ENCODE measurements around the gene RRP9.

Gene RRP9

DNA sequence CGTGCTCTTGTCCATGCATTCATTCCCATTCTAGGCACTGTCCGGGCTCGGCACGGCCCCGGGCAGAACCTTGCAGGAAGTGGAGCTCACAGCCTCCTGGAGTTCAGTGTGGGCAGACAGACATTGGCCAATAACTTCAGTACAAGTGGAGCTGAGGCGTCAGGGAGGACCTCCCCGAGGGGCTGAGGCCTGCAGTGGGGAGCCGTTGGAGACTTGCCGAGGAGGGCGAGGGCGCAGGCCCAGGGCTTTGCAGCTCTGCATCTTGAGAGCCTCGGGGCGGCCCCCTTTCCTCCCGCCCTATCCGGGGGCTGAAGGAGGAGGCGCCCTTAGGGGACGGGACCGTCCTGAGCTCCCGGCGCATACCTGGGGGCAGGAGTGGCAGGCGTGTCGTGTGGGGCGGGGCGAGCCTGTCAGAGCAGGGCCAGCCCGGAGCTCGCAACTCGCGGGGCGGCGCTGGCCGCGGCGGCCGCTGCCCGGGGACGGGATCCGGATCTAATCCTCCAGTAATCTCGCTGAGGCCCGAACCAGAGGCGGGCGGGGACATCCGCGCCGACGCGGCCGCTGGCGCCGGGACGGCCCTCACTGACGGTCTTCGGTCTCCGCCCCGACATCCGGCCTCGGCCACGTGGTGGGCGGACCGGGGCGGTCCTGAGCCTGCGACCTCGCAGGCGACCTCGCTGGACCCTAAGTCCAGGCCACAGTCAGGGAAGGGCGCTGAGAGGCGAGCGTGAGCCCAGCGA, 41.3 kb upstream of the RRP9 start, which contains the start of gene ACY1:
TSS of gene ACY1 (plus strand) at position 698 of the 740 bp plus-strand sequence. CDS start 530 bp downstream, outside the sequence.
- Histone ChIP-seq H3K9ac (ENCODE audit: low read depth in 1 of 2, low read length in 2 of 2) (peak within 1 kb of the TSS; percentile 74 to 80), H3K4me3 (ENCODE audit: low read length in 2 of 2) (peak within 1 kb of the TSS; percentile 64 to 95), H3K9me3 (ENCODE audit: control insufficient read depth in 2 of 2, low read length in 2 of 2) (no peaks in the 10 kb centered on the region), H3K36me3 (ENCODE audit: control insufficient read depth in 2 of 2, insufficient read depth in 2 of 2, low read length in 2 of 2) (no peaks in the 10 kb centered on the region), H3K27me3 (ENCODE audit: control insufficient read depth in 2 of 2, insufficient read depth in 2 of 2, low read length in 2 of 2) (no peaks in the 10 kb centered on the region), H3K27ac (ENCODE audit: low read depth in 2 of 2, low read length in 2 of 2) (peak within 1 kb of the TSS; percentile 97 to 100), H3K4me1 (ENCODE audit: control insufficient read depth in 2 of 2, insufficient read depth in 2 of 2, low read length in 2 of 2) (peaks cover 44 to 45% of the 10 kb centered on the region in 2 donors)

DNA sequence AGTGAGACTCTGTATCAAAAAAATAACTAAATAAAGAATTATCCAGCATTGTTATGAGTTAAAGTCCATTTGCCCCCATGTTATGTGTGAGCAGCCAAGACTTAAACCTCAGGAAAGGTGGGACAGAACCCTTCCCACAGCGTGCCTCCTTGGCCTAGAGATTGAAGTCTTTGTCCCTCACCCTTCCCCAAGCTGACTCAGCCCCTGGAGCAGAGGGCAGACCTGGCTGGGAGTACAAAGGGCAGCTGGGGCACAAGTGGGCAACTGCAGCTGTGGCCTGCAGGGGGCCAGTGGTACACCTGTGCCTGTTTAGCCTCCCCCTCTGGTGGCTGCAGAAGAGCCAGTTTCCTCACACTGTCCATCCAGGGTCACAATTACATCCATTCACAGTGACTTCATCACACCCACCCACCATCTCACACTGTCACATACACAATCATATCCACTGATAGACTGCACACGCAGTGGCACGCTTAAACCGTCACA, 40.7 kb upstream of the RRP9 start:
- Histone ChIP-seq H3K4me3 (ENCODE audit: low read length in 2 of 2) (peak overlapping the region; percentile 64 to 95), H3K4me1 (ENCODE audit: control insufficient read depth in 2 of 2, insufficient read depth in 2 of 2, low read length in 2 of 2) (peaks cover 44 to 45% of the 10 kb centered on the region in 2 donors), H3K27me3 (ENCODE audit: control insufficient read depth in 2 of 2, insufficient read depth in 2 of 2, low read length in 2 of 2) (no peaks in the 10 kb centered on the region), H3K9ac (ENCODE audit: low read depth in 1 of 2, low read length in 2 of 2) (peak overlapping the region; percentile 74 to 80), H3K27ac (ENCODE audit: low read depth in 2 of 2, low read length in 2 of 2) (peak overlapping the region; percentile 97 to 100), H3K9me3 (ENCODE audit: control insufficient read depth in 2 of 2, low read length in 2 of 2) (no peaks in the 10 kb centered on the region), H3K36me3 (ENCODE audit: control insufficient read depth in 2 of 2, insufficient read depth in 2 of 2, low read length in 2 of 2) (no peaks in the 10 kb centered on the region)

DNA sequence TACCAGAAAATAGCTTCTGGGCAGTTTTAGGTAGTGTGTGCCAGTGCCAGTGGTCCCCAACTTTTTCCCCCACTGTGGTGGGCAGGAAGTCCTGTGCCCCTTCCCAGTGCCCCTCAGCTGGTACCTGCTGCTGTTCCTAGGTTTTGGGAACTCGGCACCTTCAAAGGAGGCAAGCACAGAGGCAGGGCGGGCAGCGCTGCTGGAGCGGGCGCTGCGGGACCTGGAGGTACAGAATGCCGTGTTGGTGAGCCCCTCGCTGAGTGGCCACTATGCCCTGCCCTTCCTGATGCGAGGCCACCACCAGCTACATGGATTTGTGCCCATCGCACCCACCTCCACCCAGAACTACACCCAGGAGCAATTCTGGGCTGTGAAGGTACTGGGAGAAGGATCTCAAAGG, 38.5 kb upstream of the RRP9 start:
- no peak overlapping the region for H3K9ac ChIP-seq (ENCODE audit: low read depth in 1 of 2, low read length in 2 of 2)
- no peaks in the 10 kb centered on the region for H3K36me3 ChIP-seq (ENCODE audit: control insufficient read depth in 2 of 2, insufficient read depth in 2 of 2, low read length in 2 of 2)
- H3K27ac ChIP-seq (ENCODE audit: low read depth in 2 of 2, low read length in 2 of 2) = no peak overlapping the region
- H3K9me3 ChIP-seq (ENCODE audit: control insufficient read depth in 2 of 2, low read length in 2 of 2) = no peaks in the 10 kb centered on the region
- no peaks in the 10 kb centered on the region for H3K27me3 ChIP-seq (ENCODE audit: control insufficient read depth in 2 of 2, insufficient read depth in 2 of 2, low read length in 2 of 2)
- H3K4me3 ChIP-seq (ENCODE audit: low read length in 2 of 2) = no peak overlapping the region
- H3K4me1 ChIP-seq (ENCODE audit: control insufficient read depth in 2 of 2, insufficient read depth in 2 of 2, low read length in 2 of 2) = peaks cover 34 to 38% of the 10 kb centered on the region in 2 donors

DNA sequence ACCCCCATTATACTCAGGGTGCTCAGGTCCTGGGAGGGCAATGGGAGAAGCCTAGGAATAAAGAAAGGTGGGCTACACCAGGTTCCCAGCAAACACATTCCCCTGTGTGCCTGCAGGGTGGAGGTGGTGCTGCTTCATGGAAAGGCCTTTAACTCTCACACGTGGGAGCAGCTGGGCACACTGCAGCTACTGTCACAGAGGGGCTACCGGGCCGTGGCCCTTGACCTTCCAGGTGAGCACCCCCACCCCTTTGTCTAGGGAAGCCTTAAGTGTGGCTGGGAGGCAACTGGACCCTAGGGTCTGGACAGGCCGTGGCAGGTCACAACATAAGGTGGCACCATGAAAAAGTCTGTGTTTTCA, 36.4 kb upstream of the RRP9 start:
- no peaks in the 10 kb centered on the region for H3K9me3 ChIP-seq (ENCODE audit: control insufficient read depth in 2 of 2, low read length in 2 of 2)
- H3K4me1 ChIP-seq (ENCODE audit: control insufficient read depth in 2 of 2, insufficient read depth in 2 of 2, low read length in 2 of 2) = peaks cover 35 to 36% of the 10 kb centered on the region in 2 donors
- H3K27ac ChIP-seq (ENCODE audit: low read depth in 2 of 2, low read length in 2 of 2) = no peak overlapping the region
- no peak overlapping the region for H3K4me3 ChIP-seq (ENCODE audit: low read length in 2 of 2)
- H3K9ac ChIP-seq (ENCODE audit: low read depth in 1 of 2, low read length in 2 of 2) = no peak overlapping the region
- H3K36me3 ChIP-seq (ENCODE audit: control insufficient read depth in 2 of 2, insufficient read depth in 2 of 2, low read length in 2 of 2) = no peaks in the 10 kb centered on the region
- H3K27me3 ChIP-seq (ENCODE audit: control insufficient read depth in 2 of 2, insufficient read depth in 2 of 2, low read length in 2 of 2) = no peaks in the 10 kb centered on the region

DNA sequence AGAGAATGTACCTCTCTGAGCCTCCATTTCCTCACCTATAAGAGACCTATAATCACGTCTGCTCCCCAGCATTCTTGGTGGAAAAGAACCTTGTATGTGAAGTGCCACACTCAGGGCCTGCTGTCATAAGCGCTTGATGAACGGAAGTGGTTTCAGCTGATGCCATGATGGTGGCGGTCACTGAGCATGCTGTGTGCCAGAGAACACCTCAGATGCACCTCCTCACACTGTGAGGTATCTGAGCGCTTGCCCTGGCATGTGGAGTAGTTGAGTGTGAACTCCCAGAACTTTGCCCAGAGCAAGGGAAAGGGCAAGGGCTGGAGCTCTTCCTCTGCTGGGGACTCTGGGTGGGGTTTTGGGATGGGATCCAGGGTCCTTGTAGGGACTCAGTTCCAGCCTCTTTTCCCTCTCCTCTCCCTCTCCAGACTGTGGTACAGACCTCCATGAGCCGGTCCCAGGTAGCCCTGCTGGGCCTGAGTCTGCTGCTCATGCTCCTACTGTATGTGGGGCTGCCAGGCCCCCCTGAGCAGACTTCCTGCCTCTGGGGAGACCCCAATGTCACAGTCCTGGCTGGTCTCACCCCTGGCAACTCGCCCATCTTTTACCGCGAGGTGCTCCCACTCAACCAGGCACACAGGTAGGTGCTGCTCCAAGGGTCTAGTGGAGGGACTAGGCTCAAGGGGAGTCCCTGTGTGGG, 35.9 kb upstream of the RRP9 start:
- no peak overlapping the region for H3K27ac ChIP-seq (ENCODE audit: low read depth in 2 of 2, low read length in 2 of 2)
- no peaks in the 10 kb centered on the region for H3K27me3 ChIP-seq (ENCODE audit: control insufficient read depth in 2 of 2, insufficient read depth in 2 of 2, low read length in 2 of 2)
- no peak overlapping the region for H3K9ac ChIP-seq (ENCODE audit: low read depth in 1 of 2, low read length in 2 of 2)
- H3K9me3 ChIP-seq (ENCODE audit: control insufficient read depth in 2 of 2, low read length in 2 of 2) = no peaks in the 10 kb centered on the region
- peaks cover 31 to 34% of the 10 kb centered on the region in 2 donors for H3K4me1 ChIP-seq (ENCODE audit: control insufficient read depth in 2 of 2, insufficient read depth in 2 of 2, low read length in 2 of 2)
- H3K4me3 ChIP-seq (ENCODE audit: low read length in 2 of 2) = no peak overlapping the region
- H3K36me3 ChIP-seq (ENCODE audit: control insufficient read depth in 2 of 2, insufficient read depth in 2 of 2, low read length in 2 of 2) = no peaks in the 10 kb centered on the region

DNA sequence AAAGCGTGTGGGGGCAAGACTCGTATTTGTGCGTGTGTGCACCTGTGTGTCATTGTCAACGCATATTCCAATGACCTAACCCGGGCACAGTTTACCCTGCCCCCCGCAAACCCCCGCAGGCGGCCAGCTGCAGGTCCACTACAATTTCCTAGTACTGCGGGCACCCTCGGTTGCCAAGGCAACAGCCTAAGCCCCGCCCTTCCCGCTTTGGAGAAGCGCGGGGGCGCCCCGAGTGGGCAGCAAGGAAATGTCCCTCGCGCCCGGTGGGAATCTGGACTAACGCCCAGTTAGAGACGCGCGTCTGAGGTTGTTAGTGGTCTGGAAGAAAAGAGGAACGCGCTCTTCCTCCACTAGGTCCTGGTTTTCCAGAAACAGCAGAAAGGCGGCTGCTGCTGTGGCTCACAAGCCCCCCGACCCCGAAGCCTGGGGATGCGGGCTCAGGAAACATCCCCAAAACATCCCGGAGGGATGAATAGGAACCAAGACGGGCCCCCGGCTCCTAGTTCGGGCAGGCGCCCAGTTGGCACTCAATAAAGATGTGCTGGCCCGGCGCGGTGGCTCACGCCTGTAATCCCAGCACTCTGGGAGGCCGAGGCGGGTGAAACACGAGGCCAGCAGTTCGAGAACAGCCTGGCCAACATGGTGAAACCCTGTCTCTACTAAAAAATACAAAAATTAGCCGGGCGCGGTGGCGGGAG, 34.3 kb upstream of the RRP9 start:
- H3K27me3 ChIP-seq (ENCODE audit: control insufficient read depth in 2 of 2, insufficient read depth in 2 of 2, low read length in 2 of 2) = no peaks in the 10 kb centered on the region
- H3K36me3 ChIP-seq (ENCODE audit: control insufficient read depth in 2 of 2, insufficient read depth in 2 of 2, low read length in 2 of 2) = no peaks in the 10 kb centered on the region
- no peak overlapping the region for H3K27ac ChIP-seq (ENCODE audit: low read depth in 2 of 2, low read length in 2 of 2)
- H3K9me3 ChIP-seq (ENCODE audit: control insufficient read depth in 2 of 2, low read length in 2 of 2) = no peaks in the 10 kb centered on the region
- peak overlapping the region; percentile 63 to 96 for H3K9ac ChIP-seq (ENCODE audit: low read depth in 1 of 2, low read length in 2 of 2)
- peaks cover 22% of the 10 kb centered on the region in 2 donors for H3K4me1 ChIP-seq (ENCODE audit: control insufficient read depth in 2 of 2, insufficient read depth in 2 of 2, low read length in 2 of 2)
- H3K4me3 ChIP-seq (ENCODE audit: low read length in 2 of 2) = peak overlapping the region; percentile 90 to 95

DNA sequence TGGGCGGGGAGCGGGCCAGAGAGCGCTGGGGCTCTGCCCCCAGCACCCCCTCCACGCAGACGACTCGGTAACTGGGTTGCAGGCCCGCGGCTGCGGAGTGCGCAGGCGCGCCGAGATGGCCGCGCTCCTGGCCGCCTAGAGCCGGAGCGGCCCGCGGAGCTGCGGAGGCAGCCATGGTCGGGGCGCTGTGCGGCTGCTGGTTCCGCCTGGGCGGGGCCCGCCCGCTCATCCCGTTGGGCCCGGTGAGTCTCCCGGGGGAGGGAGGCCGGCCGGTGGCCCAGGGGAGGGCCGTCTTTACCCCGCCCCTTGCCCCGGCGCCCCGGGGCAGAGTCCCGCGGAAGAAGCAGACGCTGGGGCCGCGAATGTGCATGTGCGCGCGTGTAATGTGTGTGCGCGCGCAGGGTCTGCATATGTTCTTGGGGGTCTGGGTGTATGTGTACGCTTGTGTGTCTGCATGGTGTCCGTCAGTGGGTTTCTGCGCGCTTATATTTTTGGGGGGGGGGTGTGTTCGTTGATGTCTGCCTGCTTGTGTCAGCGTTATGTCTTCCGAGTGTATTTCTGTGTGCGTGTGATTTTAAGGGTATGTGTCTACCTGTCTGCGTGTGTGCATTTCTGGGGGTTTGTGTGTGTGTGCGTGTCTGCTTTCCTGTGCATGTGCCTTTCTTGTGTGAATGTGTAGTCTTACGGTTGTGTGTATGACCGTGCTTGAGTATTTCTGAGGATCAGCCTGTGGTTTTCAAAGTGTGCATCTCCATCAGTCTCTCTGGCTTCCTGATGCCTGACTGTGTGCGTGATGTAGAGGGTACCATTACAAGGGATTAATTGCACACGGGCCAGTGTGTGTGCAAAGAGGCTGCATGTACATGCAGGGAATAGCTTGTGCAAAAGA, 33.5 kb upstream of the RRP9 start, which contains the start of gene ABHD14A:
TSS of gene ABHD14A (plus strand) at position 102 of the 889 bp plus-strand sequence. CDS start at position 174, 72 bp downstream.
- Histone ChIP-seq H3K9me3 (ENCODE audit: control insufficient read depth in 2 of 2, low read length in 2 of 2) (no peaks in the 10 kb centered on the region), H3K27ac (ENCODE audit: low read depth in 2 of 2, low read length in 2 of 2) (peak within 1 kb of the TSS; percentile 87 to 95), H3K27me3 (ENCODE audit: control insufficient read depth in 2 of 2, insufficient read depth in 2 of 2, low read length in 2 of 2) (no peaks in the 10 kb centered on the region), H3K4me3 (ENCODE audit: low read length in 2 of 2) (peak within 1 kb of the TSS; percentile 90 to 95), H3K9ac (ENCODE audit: low read depth in 1 of 2, low read length in 2 of 2) (peak within 1 kb of the TSS; percentile 92 to 96), H3K36me3 (ENCODE audit: control insufficient read depth in 2 of 2, insufficient read depth in 2 of 2, low read length in 2 of 2) (no peaks in the 10 kb centered on the region), H3K4me1 (ENCODE audit: control insufficient read depth in 2 of 2, insufficient read depth in 2 of 2, low read length in 2 of 2) (peaks cover 16 to 18% of the 10 kb centered on the region in 2 donors)

DNA sequence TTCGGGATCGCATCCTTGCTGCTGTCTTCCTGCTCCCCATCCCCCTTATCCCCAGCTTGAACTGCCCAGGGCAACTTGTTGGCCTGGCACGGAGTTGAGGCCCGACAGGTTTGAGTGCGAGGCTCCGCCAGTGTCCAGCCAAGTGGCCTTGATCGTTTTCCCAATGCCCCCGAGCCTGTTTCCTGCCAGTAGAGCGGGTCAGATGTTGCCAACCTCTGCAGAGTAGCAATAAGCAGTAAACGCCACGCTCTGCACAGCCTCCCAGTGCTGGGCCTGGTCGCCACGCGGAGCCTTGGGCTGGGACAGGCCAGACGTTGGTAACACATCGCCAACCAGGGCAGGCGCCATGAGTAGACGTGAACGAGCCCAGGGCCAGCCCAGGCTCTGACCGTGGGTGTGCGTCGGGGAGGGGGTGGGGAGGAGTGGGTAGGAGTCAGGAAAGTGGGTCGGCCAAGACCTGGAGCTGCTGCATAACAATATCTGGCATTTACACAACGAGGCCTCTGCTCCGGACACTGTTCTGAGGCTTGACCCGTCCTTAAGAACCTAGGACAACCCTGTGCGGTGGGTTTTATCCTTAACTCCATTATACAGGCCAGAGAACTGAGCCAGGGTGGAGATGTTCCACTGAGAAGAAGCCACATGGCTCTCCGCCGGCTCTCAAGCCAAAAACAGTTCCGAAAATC, 32.7 kb upstream of the RRP9 start:
- Histone ChIP-seq H3K9me3 (ENCODE audit: control insufficient read depth in 2 of 2, low read length in 2 of 2) (no peaks in the 10 kb centered on the region), H3K4me3 (ENCODE audit: low read length in 2 of 2) (peak overlapping the region; percentile 90 to 95), H3K36me3 (ENCODE audit: control insufficient read depth in 2 of 2, insufficient read depth in 2 of 2, low read length in 2 of 2) (peaks cover 0 to 4% of the 10 kb centered on the region in 2 donors), H3K9ac (ENCODE audit: low read depth in 1 of 2, low read length in 2 of 2) (peak overlapping the region; percentile 92 to 96), H3K4me1 (ENCODE audit: control insufficient read depth in 2 of 2, insufficient read depth in 2 of 2, low read length in 2 of 2) (peaks cover 16 to 18% of the 10 kb centered on the region in 2 donors), H3K27ac (ENCODE audit: low read depth in 2 of 2, low read length in 2 of 2) (peak overlapping the region; percentile 87 to 95), H3K27me3 (ENCODE audit: control insufficient read depth in 2 of 2, insufficient read depth in 2 of 2, low read length in 2 of 2) (no peaks in the 10 kb centered on the region)

DNA sequence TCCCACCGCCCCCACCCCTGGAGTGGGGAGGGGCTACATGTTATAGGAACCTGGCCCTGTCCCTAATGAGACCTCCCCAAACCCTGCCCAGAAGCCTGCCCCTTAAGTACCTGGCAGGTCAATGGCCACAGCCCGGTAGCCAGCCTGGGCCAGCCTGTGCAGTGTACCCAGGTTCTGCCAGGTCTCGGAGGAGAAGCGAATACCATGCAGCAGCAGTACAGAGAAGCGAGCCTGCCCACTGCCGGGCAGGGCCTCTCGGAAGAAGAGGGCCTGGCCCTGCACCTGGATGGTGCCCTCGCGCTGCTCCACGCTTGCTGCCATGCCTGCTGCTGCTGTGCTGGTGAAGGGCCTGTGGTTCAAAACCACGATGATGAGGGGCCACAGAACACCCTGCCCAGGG, 29.6 kb upstream of the RRP9 start:
- H3K4me1 ChIP-seq (ENCODE audit: control insufficient read depth in 2 of 2, insufficient read depth in 2 of 2, low read length in 2 of 2) = peaks cover 25 to 28% of the 10 kb centered on the region in 2 donors
- no peak overlapping the region for H3K4me3 ChIP-seq (ENCODE audit: low read length in 2 of 2)
- no peak overlapping the region for H3K9ac ChIP-seq (ENCODE audit: low read depth in 1 of 2, low read length in 2 of 2)
- peaks cover 0 to 4% of the 10 kb centered on the region in 2 donors for H3K36me3 ChIP-seq (ENCODE audit: control insufficient read depth in 2 of 2, insufficient read depth in 2 of 2, low read length in 2 of 2)
- H3K9me3 ChIP-seq (ENCODE audit: control insufficient read depth in 2 of 2, low read length in 2 of 2) = no peaks in the 10 kb centered on the region
- H3K27ac ChIP-seq (ENCODE audit: low read depth in 2 of 2, low read length in 2 of 2) = no peak overlapping the region
- no peaks in the 10 kb centered on the region for H3K27me3 ChIP-seq (ENCODE audit: control insufficient read depth in 2 of 2, insufficient read depth in 2 of 2, low read length in 2 of 2)
